PC-9 (cell line): Measurements from ENCODE around the gene SYNJ2.

Experiments used
- EZH2 ChIP-seq: fragments of 200-600 bp; sonication (generic); IDR thresholded peaks from 2 replicates; pipeline ENCODE4 v1.8.0; 2017; ENCODE audit warnings: antibody characterized with exemption, low read depth
- TF ChIP-seq, protein P1 (sequence below): fragments of 200-600 bp; sonication (generic); conservative IDR thresholded peaks from 2 replicates; pipeline ENCODE4 v1.6.1; 2017; ENCODE audit warnings: mixed run types, antibody characterized with exemption, mild to moderate bottlenecking, moderate library complexity

DNA sequence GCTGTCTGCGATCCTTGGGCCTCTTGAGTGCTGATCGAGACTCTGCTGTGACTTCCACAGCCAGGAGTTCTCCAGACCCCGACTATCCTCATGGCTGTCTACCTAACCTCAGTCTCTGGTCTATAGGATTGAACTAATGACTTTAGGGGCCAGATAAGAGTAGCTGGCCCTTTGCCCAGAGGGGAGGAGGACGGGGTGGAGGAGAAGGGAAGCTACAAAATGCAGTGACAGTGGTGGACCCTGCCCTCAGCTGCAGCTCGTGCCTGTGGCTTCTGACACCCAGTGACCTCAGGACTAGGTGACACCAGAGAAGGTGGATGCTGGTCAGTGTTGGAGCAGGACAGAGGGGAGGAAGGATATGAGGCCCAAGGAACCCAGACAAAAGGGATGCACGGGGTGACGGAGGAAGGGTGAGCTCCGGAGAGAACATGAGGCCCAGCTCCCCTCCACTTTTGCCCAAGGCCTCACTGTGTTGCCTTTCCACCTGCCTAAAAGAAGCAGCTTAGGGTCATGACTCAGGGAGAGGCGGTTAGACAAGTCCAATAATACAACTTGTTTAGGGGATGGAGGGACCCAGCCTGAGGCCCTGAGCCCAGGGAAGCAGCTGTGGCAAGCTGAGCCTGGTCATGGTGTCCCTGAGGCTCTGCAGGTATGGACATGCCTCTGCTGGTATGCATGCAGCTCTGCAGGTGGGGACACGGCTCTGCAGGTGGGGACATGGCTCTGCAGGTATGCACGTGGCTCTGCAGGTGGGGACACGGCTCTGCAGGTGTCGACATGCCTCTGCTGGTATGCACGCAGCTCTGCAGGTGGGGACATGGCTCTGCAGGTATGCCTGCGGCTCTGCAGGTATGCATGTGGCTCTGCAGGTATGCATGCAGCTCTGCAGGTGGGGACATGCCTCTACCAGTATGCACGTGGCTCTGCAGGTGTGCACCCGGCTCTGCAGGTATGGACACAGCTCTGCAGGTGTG is 67.7 kb downstream of the SYNJ2 start:
- TF ChIP-seq EZH2, result no peak
- TF ChIP-seq, protein P1, sequence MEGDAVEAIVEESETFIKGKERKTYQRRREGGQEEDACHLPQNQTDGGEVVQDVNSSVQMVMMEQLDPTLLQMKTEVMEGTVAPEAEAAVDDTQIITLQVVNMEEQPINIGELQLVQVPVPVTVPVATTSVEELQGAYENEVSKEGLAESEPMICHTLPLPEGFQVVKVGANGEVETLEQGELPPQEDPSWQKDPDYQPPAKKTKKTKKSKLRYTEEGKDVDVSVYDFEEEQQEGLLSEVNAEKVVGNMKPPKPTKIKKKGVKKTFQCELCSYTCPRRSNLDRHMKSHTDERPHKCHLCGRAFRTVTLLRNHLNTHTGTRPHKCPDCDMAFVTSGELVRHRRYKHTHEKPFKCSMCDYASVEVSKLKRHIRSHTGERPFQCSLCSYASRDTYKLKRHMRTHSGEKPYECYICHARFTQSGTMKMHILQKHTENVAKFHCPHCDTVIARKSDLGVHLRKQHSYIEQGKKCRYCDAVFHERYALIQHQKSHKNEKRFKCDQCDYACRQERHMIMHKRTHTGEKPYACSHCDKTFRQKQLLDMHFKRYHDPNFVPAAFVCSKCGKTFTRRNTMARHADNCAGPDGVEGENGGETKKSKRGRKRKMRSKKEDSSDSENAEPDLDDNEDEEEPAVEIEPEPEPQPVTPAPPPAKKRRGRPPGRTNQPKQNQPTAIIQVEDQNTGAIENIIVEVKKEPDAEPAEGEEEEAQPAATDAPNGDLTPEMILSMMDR, result no peak
